IMR-90 (cell line): ENCODE measurements around the gene TIMM50. TPM values are rescaled to one million over a fixed set of nuclear protein-coding genes. Genes with fewer than 3 reads are reported as not detected.

Experiments
- ATAC-seq: fragments of 200-7000 bp; cut with Tn5 transposase; 2 replicates; pipeline ENCODE4 v1.9.1; 2020; ENCODE audit warnings: low read depth, mild to moderate bottlenecking, moderate library complexity
- Bru-seq: library from RNA; stranded (reverse); fragments of 400-500 nt; gene quantifications from one replicate; lab custom pipeline; 2021; lab: Mats Ljungman, UMichigan
- BruChase-seq, 2 experiments: library from RNA; stranded (reverse); fragments of 400-500 nt; gene quantifications; one replicate each; lab custom pipeline; 2021; lab: Mats Ljungman, UMichigan
- BruUV-seq: library from RNA; stranded (reverse); fragments of 400-500 nt; replicated peaks from 2 replicates; lab custom pipeline; 2021; lab: Mats Ljungman, UMichigan
- CTCF ChIA-PET: fragments of 300-600 bp; formaldehyde crosslinking; extraction: SDS; loops from one replicate; lab custom pipeline; 2021; ENCODE audit warnings: antibody characterized with exemption; lab: Yijun Ruan, JAX
- POLR2A ChIA-PET: fragments of 300-600 bp; sonication (Branson Sonifier 250); formaldehyde crosslinking; loops from one replicate; lab custom pipeline; 2022; ENCODE audit warnings: antibody characterized with exemption; ENCODE audit not compliant: unreplicated experiment; lab: Charles Lee
- DNase-seq: peaks from one replicate; pipeline ENCODE4 v3.0.0; 2013
- H2AFZ ChIP-seq: replicated peaks from 2 replicates; pipeline ENCODE3; 2013; ENCODE audit warnings: low read length, mild to moderate bottlenecking; ENCODE audit not compliant: poor library complexity
- H2AK5ac ChIP-seq: 2 replicates; pipeline ENCODE4 v1.6.1; 2013; ENCODE audit warnings: low read depth, low read length, inconsistent platforms
- H2AK9ac ChIP-seq: replicated peaks from 2 replicates; pipeline ENCODE3; 2013; ENCODE audit warnings: mild to moderate bottlenecking, low read depth, low read length, moderate library complexity; ENCODE audit not compliant: poor library complexity
- H2BK120ac ChIP-seq: 2 replicates; pipeline ENCODE4 v1.6.1; 2013; ENCODE audit warnings: low read depth, low read length, inconsistent platforms
- H2BK15ac ChIP-seq: 3 replicates; pipeline ENCODE4 v1.6.1; 2013; ENCODE audit warnings: low read depth, low read length, inconsistent platforms
- H2BK20ac ChIP-seq: 2 replicates; pipeline ENCODE4 v1.6.1; 2013; ENCODE audit warnings: low read depth, mild to moderate bottlenecking, inconsistent platforms, low read length, moderate library complexity
- H2BK5ac ChIP-seq: 2 replicates; pipeline ENCODE4 v1.6.1; 2013; ENCODE audit warnings: mild to moderate bottlenecking, low read depth, low read length, inconsistent platforms; ENCODE audit not compliant: poor library complexity, severe bottlenecking
- H3K14ac ChIP-seq: replicated peaks from 2 replicates; pipeline ENCODE4 v1.6.1; 2013; ENCODE audit warnings: low read depth, low read length, inconsistent platforms
- H3K18ac ChIP-seq: 2 replicates; pipeline ENCODE4 v1.6.1; 2013; ENCODE audit warnings: low read depth, low read length, control low read depth
- H3K23ac ChIP-seq: 2 replicates; pipeline ENCODE4 v1.6.1; 2013; ENCODE audit warnings: low read depth, low read length, inconsistent platforms
- H3K27ac ChIP-seq: 2 replicates; pipeline ENCODE4 v1.5.1; 2013; ENCODE audit warnings: mild to moderate bottlenecking, control low read depth, low read length; ENCODE audit not compliant: insufficient read depth
- H3K27me3 ChIP-seq: 2 replicates; pipeline ENCODE4 v1.6.1; 2013; ENCODE audit warnings: low read length; ENCODE audit not compliant: control insufficient read depth, insufficient read depth
- H3K36me3 ChIP-seq: 2 replicates; pipeline ENCODE4 v1.6.1; 2013; ENCODE audit warnings: low read length, mixed read lengths; ENCODE audit not compliant: control insufficient read depth, insufficient read depth
- H3K4ac ChIP-seq: 2 replicates; pipeline ENCODE4 v1.6.1; 2013; ENCODE audit warnings: low read depth, low read length, inconsistent platforms
- H3K4me1 ChIP-seq: 2 replicates; pipeline ENCODE4 v1.6.1; 2013; ENCODE audit warnings: low read length, mixed read lengths; ENCODE audit not compliant: control insufficient read depth, insufficient read depth
- H3K4me2 ChIP-seq: 2 replicates; pipeline ENCODE4 v1.6.1; 2013; ENCODE audit warnings: low read depth, mild to moderate bottlenecking, control low read depth, low read length, moderate library complexity
- H3K4me3 ChIP-seq: 2 replicates; pipeline ENCODE4 v1.5.1; 2013; ENCODE audit warnings: low read depth, mild to moderate bottlenecking, control low read depth, low read length, moderate library complexity; ENCODE audit not compliant: insufficient read depth
- H3K56ac ChIP-seq: 2 replicates; pipeline ENCODE4 v1.6.1; 2013; ENCODE audit warnings: low read length, inconsistent platforms; ENCODE audit not compliant: insufficient read depth; ENCODE audit errors: extremely low read depth
- H3K79me1 ChIP-seq, 2 experiments: 2 replicates each; pipeline ENCODE4 v1.6.1; 2013; ENCODE audit warnings: low read length in 2 of 2, inconsistent platforms in 1 of 2, low read depth in 1 of 2
- H3K9ac ChIP-seq: 2 replicates; pipeline ENCODE4 v1.6.1; 2013; ENCODE audit warnings: low read depth, low read length, control low read depth
- H3K9me1 ChIP-seq: 2 replicates; pipeline ENCODE4 v1.6.1; 2013; ENCODE audit warnings: low read length, inconsistent platforms; ENCODE audit not compliant: insufficient read depth
- H3K9me3 ChIP-seq: 2 replicates; pipeline ENCODE4 v1.6.1; 2013; ENCODE audit warnings: low read length; ENCODE audit not compliant: control insufficient read depth, insufficient read depth
- H4K20me1 ChIP-seq: 2 replicates; pipeline ENCODE4 v1.6.1; 2013; ENCODE audit warnings: low read length, inconsistent platforms; ENCODE audit not compliant: insufficient read depth
- H4K5ac ChIP-seq: 2 replicates; pipeline ENCODE4 v1.6.1; 2013; ENCODE audit warnings: mild to moderate bottlenecking, low read depth, low read length, control low read depth
- H4K8ac ChIP-seq, 2 experiments: 2 replicates each; pipeline ENCODE4 v1.6.1; 2013; ENCODE audit warnings: low read depth in 2 of 2, low read length in 2 of 2, control low read depth in 1 of 2, inconsistent platforms in 1 of 2
- H4K91ac ChIP-seq: 2 replicates; pipeline ENCODE4 v1.6.1; 2013; ENCODE audit warnings: low read depth, low read length, inconsistent platforms; ENCODE audit not compliant: insufficient read depth
- CTCF ChIP-seq: conservative IDR thresholded peaks from 2 replicates; pipeline ENCODE4 v1.5.1; 2012; ENCODE audit warnings: mild to moderate bottlenecking, low read depth, low read length, improper control_type of control experiment
- MAZ ChIP-seq: IDR thresholded peaks from 2 replicates; pipeline ENCODE4 v1.6.1; 2012; ENCODE audit warnings: low read depth, mild to moderate bottlenecking, low read length, improper control_type of control experiment, moderate library complexity, borderline replicate concordance
- MXI1 ChIP-seq: IDR thresholded peaks from 2 replicates; pipeline ENCODE4 v1.6.1; 2012; ENCODE audit warnings: low read depth, mild to moderate bottlenecking, low read length, moderate library complexity, borderline replicate concordance
- POLR2A ChIP-seq: IDR thresholded peaks from 2 replicates; pipeline ENCODE4 v1.6.1; 2012; ENCODE audit warnings: mild to moderate bottlenecking, low read depth, low read length
- RAD21 ChIP-seq: IDR thresholded peaks from 2 replicates; pipeline ENCODE4 v1.6.1; 2012; ENCODE audit warnings: low read length, improper control_type of control experiment
- RCOR1 ChIP-seq: IDR thresholded peaks from 2 replicates; pipeline ENCODE4 v1.6.1; 2012; ENCODE audit warnings: mild to moderate bottlenecking, low read length, improper control_type of control experiment; ENCODE audit not compliant: insufficient replicate concordance
- USF2 ChIP-seq: fragments of 150-350 bp; IDR thresholded peaks from 2 replicates; pipeline ENCODE4 v1.6.1; 2017; ENCODE audit warnings: mild to moderate bottlenecking, antibody characterized with exemption, low read length, low read depth
- WGBS, 2 experiments: methylation state at CpG; one replicate each; pipeline versions ENCODE4 v1.1.5 to v1.1.7; 2013; ENCODE audit warnings: missing lambda C conversion rate in 2 of 2; ENCODE audit not compliant: insufficient read length in 1 of 2; ENCODE audit errors: extremely low coverage in 2 of 2; 5-methylcytosine and 5-hydroxymethylcytosine counted together
- dilution Hi-C: fragments of 300-500 bp; cut with HindIII; formaldehyde crosslinking; loops from one replicate; pipeline ENCODE4 v1.14.3; 2018; ENCODE audit warnings: low sequenced_read_pairs; ENCODE audit not compliant: unreplicated experiment
- in situ Hi-C: fragments of 300-500 bp; cut with MboI; formaldehyde crosslinking; loops from 3 replicates; pipeline ENCODE4 v1.14.3; 2019; ENCODE audit warnings: low sequenced_read_pairs, inconsistent platforms, mixed read lengths
- intact Hi-C: fragments of 100-400 bp; cut with micrococcal nuclease; formaldehyde crosslinking; loops from 2 replicates; pipeline ENCODE4 v1.10.0; 2022
- long read RNA-seq: library from polyadenylated mRNA; unstranded; transcript quantifications from one replicate; pipeline ENCODE4 v2.0.0, GENCODE V29; 2021; ENCODE audit not compliant: unreplicated experiment
- polyA plus RNA-seq, 3 experiments: library from polyadenylated mRNA; depleted of rRNA; stranded (reverse); fragments of >200 nt; gene quantifications; 2 replicates each; pipeline ENCODE4 v1.2.3, GENCODE V29; 2012; ENCODE audit warnings: low replicate concordance in 1 of 3
- total RNA-seq: library from RNA; depleted of rRNA; stranded (reverse); fragments of >200 nt; gene quantifications from 2 replicates; pipeline ENCODE4 v1.2.3, GENCODE V29; 2012; rRNA removed
- TF ChIP-seq, protein P1 (sequence below): fragments of 150-350 bp; IDR thresholded peaks from 2 replicates; pipeline ENCODE4 v1.6.1; 2016; ENCODE audit warnings: low read depth, mild to moderate bottlenecking, low read length, moderate library complexity, borderline replicate concordance

TIMM50 gene
- total RNA-seq (52.0 and 53.3 TPM in 2 replicates), polyA plus RNA-seq (2012; rRNA removed) (76.8 and 89.9 TPM in 2 replicates), Bru-seq, nascent RNA (percentile 67 among the genes with signal in this experiment), BruChase-seq, experiment 1, labeled RNA remaining after a 6-hour chase (percentile 71 among the genes with signal in this experiment), BruChase-seq, experiment 2, labeled RNA remaining after a 2-hour chase (percentile 60 among the genes with signal in this experiment)
- polyA plus RNA-seq (2012; cell fraction: cytosol; rRNA removed) = 74.3 and 78.9 TPM in 2 replicates
- polyA plus RNA-seq (2012; cell fraction: nucleus; rRNA removed; ENCODE audit: low replicate concordance) = 86.9 and 89.0 TPM in 2 replicates
- long read RNA-seq, transcript TIMM50-201 (11 exons, 1,612 nt) = major isoform, 50 of 66 reads
- long read RNA-seq, partial matches to known transcripts = 5 of 66 reads
- long read RNA-seq, other reads (novel, unspliced or antisense) = 8 of 66 reads

DNA sequence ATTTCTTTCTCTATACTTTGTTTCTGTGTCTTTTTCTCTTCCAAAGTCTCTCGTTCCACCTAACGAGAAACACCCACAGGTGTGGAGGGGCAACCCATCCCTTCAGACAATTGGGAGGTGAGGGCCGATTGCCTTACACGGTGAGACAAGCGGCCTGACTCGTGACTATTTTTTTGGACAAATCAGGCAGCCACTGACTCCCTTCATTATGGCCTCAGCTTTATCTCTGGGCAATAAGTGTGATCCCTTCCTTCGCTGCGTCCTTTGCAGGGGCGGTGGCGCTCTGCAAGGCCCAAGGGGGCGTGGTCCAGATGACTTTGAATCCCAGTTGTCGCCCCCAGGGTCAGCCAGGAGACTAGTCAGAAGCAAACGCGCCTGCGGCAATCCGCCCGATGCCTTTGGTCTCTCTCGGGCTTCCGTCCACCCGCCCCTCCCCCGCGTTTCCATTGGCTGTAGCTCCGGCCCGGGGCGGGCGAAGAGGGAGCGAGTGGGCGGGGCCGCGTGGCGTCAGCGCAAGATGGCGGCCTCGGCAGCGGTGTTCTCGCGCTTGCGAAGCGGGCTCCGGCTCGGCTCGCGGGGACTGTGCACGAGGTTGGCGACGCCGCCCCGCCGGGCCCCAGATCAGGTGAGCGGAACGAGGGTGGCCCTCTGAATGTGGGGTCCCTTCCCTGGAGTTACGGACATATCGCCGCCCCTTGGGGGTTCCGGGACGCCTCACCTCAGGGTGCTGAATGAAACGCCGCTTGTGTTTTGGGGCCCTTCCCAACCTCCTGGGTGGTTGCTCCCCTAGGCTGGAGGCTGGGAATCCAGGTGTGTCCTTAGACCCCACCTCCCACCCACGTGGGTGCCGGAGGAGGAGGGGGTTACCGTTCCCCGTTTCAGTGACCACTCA is at the start of gene TIMM50:
Gene TIMM50, plus strand, starts transcription at position 502 of the 892 bp plus-strand sequence. Its CDS starts 16 bp downstream, at position 518.
- Histone ChIP-seq H3K36me3 (peaks cover 16% of the 10 kb centered on the region), H2AFZ (peak within 1 kb of the TSS; percentile 98), H4K8ac (peak within 1 kb of the TSS; percentile 99 to 100), H2AK9ac (peak within 1 kb of the TSS; percentile 96), H3K27ac (peak within 1 kb of the TSS; percentile 88), H2BK5ac (peak within 1 kb of the TSS; percentile 86), H3K23ac (peak within 1 kb of the TSS; percentile 73; the same call in 1 of the 2 replicates), H4K91ac (peak within 1 kb of the TSS; percentile 93), H4K20me1 (peaks cover 11% of the 10 kb centered on the region; the same call in 1 of the 2 replicates), H3K9me1 (no peaks in the 10 kb centered on the region), H3K79me1 (peaks cover 23 to 28% of the 10 kb centered on the region in 2 experiments), H3K9ac (peak within 1 kb of the TSS; percentile 83), H2BK20ac (no peak within 1 kb of the TSS), H3K4me1 (peaks cover 9% of the 10 kb centered on the region), H2BK15ac (no peak within 1 kb of the TSS), H2BK120ac (peak within 1 kb of the TSS; percentile 17; the same call in 1 of the 2 replicates), H3K14ac (peak within 1 kb of the TSS; percentile 96), H3K4ac (peak within 1 kb of the TSS; percentile 84), H3K56ac (peak within 1 kb of the TSS; percentile 65), H3K18ac (peak within 1 kb of the TSS; percentile 78), H4K5ac (peak within 1 kb of the TSS; percentile 98), H3K4me3 (peak within 1 kb of the TSS; percentile 75), H3K9me3 (no peaks in the 10 kb centered on the region), H2AK5ac (peak within 1 kb of the TSS; percentile 73), H3K4me2 (peak within 1 kb of the TSS; percentile 98), H3K27me3 (no peaks in the 10 kb centered on the region)
- dilution Hi-C loops (no loop called here), intact Hi-C loops (loop anchor here (2.0 kb wide), 1 partner anchor 52 kb away; the partner anchor contains the start of gene EID2B), in situ Hi-C loops (no loop called here)
- no TSS peak for BruUV-seq
- WGBS, 2 experiments = 2% methylated on average over 9 of the region's 62 CpGs; no CpG with 5 or more reads in 1 of the 2 experiments
- ChIA-PET CTCF (no interaction called here), POLR2A (interaction anchor here (1.0 kb wide), 1 partner anchor 45 kb away, joined by 3 read pairs; the partner anchor contains the start of gene RPS16)
- DNase-seq (peak; percentile 88), ATAC-seq (peak; percentile 99)
- TF ChIP-seq, protein P1, sequence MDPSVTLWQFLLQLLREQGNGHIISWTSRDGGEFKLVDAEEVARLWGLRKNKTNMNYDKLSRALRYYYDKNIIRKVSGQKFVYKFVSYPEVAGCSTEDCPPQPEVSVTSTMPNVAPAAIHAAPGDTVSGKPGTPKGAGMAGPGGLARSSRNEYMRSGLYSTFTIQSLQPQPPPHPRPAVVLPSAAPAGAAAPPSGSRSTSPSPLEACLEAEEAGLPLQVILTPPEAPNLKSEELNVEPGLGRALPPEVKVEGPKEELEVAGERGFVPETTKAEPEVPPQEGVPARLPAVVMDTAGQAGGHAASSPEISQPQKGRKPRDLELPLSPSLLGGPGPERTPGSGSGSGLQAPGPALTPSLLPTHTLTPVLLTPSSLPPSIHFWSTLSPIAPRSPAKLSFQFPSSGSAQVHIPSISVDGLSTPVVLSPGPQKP = no peak
- TF ChIP-seq USF2 (peak; percentile 17; the same call in 1 of the 2 replicates), RAD21 (no peak), RCOR1 (no peak), MXI1 (peak; percentile 90), CTCF (no peak), POLR2A (peak; percentile 83), MAZ (peak; percentile 86; the same call in 1 of the 2 replicates)
